ENCODE data around the gene AGRN.

AGRN gene

GRCh38 chr1:1020000-1020404 is at the start of gene AGRN:
Gene AGRN, plus strand, starts transcription at chr1:1020120. Its CDS starts 53 bp downstream, at chr1:1020173.
- Histone ChIP-seq H2AFZ (peak within 1 kb of the TSS; percentile 33), H3K9ac (no peak within 1 kb of the TSS), H3K27ac (no peak within 1 kb of the TSS), H3K4me3 (ENCODE audit: low read depth, low read length) (peak within 1 kb of the TSS; percentile 42), H3K27me3 (ENCODE audit: control insufficient read depth, insufficient read depth, low read length) (no peaks in the 10 kb centered on the region), H3K79me2 (no peaks in the 10 kb centered on the region), H3K9me3 (ENCODE audit: control insufficient read depth, low read length) (no peaks in the 10 kb centered on the region), H3K4me1 (no peaks in the 10 kb centered on the region), H3K36me3 (ENCODE audit: control insufficient read depth, insufficient read depth, low read length) (no peaks in the 10 kb centered on the region), H3K4me2 (ENCODE audit: low read length) (peak within 1 kb of the TSS; percentile 71)
- no peak for TF ChIP-seq CTCF (IDR thresholded peaks at IDR 0.05)

- H2AFZ ChIP-seq, result no peak overlapping the region
- no peak for TF ChIP-seq CTCF (IDR thresholded peaks at IDR 0.05)
- no peak overlapping the region for H3K9ac ChIP-seq
- no peaks in the 10 kb centered on the region for H3K9me3 ChIP-seq (ENCODE audit: control insufficient read depth, low read length)
- H3K4me1 ChIP-seq, result no peaks in the 10 kb centered on the region
- H3K27me3 ChIP-seq (ENCODE audit: control insufficient read depth, insufficient read depth, low read length), result no peaks in the 10 kb centered on the region
- no peak overlapping the region for H3K4me2 ChIP-seq (ENCODE audit: low read length)
- no peak overlapping the region for H3K4me3 ChIP-seq (ENCODE audit: low read depth, low read length)
- H3K36me3 ChIP-seq (ENCODE audit: control insufficient read depth, insufficient read depth, low read length), result no peaks in the 10 kb centered on the region
- H3K27ac ChIP-seq, result no peak overlapping the region
- H3K79me2 ChIP-seq, result no peaks in the 10 kb centered on the region
Measured at GRCh38 chr1:970242-970972, 49.5 kb upstream of the AGRN start.

- Histone ChIP-seq H3K36me3 (ENCODE audit: control insufficient read depth, insufficient read depth, low read length) (no peaks in the 10 kb centered on the region), H3K27ac (no peak overlapping the region), H3K9ac (no peak overlapping the region), H3K4me1 (no peaks in the 10 kb centered on the region), H3K27me3 (ENCODE audit: control insufficient read depth, insufficient read depth, low read length) (no peaks in the 10 kb centered on the region), H3K9me3 (ENCODE audit: control insufficient read depth, low read length) (no peaks in the 10 kb centered on the region), H2AFZ (no peak overlapping the region), H3K4me2 (ENCODE audit: low read length) (no peak overlapping the region), H3K4me3 (ENCODE audit: low read depth, low read length) (no peak overlapping the region), H3K79me2 (no peaks in the 10 kb centered on the region)
- TF ChIP-seq CTCF (IDR thresholded peaks at IDR 0.05), result no peak
Measured at GRCh38 chr1:970973-971730, 48.8 kb upstream of the AGRN start.

GRCh38 chr1:971751-972506 is 48.0 kb upstream of the AGRN start:
- Histone ChIP-seq H3K27ac (no peak overlapping the region), H3K9ac (no peak overlapping the region), H3K4me2 (ENCODE audit: low read length) (no peak overlapping the region), H3K4me1 (no peaks in the 10 kb centered on the region), H3K36me3 (ENCODE audit: control insufficient read depth, insufficient read depth, low read length) (no peaks in the 10 kb centered on the region), H3K79me2 (no peaks in the 10 kb centered on the region), H3K27me3 (ENCODE audit: control insufficient read depth, insufficient read depth, low read length) (no peaks in the 10 kb centered on the region), H3K4me3 (ENCODE audit: low read depth, low read length) (no peak overlapping the region), H2AFZ (no peak overlapping the region), H3K9me3 (ENCODE audit: control insufficient read depth, low read length) (no peaks in the 10 kb centered on the region)
- no peak for TF ChIP-seq CTCF (IDR thresholded peaks at IDR 0.05)

Data from parathyroid adenoma (tissue), 2 donors.